Suppressor macrophage treated with lipopolysaccharide for 4 hours (primary cell): ENCODE measurements around the gene SMIM12.

Experiments used
- DNase-seq: peaks from one replicate; pipeline ENCODE4 v3.0.0-alpha.2; 2020

Gene SMIM12

GRCh38 chr1:34871443-34872132 lies 12.0 kb upstream of the SMIM12 start:
- DNase-seq: no peak

GRCh38 chr1:34870395-34870794 lies 10.8 kb upstream of the SMIM12 start:
- DNase-seq: no peak

GRCh38 chr1:34869760-34870159 lies 10.2 kb upstream of the SMIM12 start:
- no peak for DNase-seq

GRCh38 chr1:34868230-34869049 lies 8.9 kb upstream of the SMIM12 start:
- no peak for DNase-seq

- peak; percentile 64 for DNase-seq
Observed at GRCh38 chr1:34867415-34867814, 7.9 kb upstream of the SMIM12 start.

- no peak for DNase-seq
Observed at GRCh38 chr1:34866762-34867109, 7.2 kb upstream of the SMIM12 start.

- DNase-seq: peak; percentile 84
Observed at GRCh38 chr1:34865981-34866761, 6.6 kb upstream of the SMIM12 start.

- no peak for DNase-seq
Observed at GRCh38 chr1:34865573-34865972, 6.0 kb upstream of the SMIM12 start.

GRCh38 chr1:34864759-34865158 lies 5.2 kb upstream of the SMIM12 start:
- DNase-seq: no peak

GRCh38 chr1:34863501-34863900 lies 4.0 kb upstream of the SMIM12 start:
- DNase-seq: no peak

- DNase-seq: peak; percentile 31
Observed at GRCh38 chr1:34858901-34859445, 576 bp downstream of the SMIM12 start.

GRCh38 chr1:34856697-34857096 lies 2.9 kb downstream of the SMIM12 start:
- DNase-seq: no peak

- DNase-seq: peak; percentile 91
Observed at GRCh38 chr1:34852677-34853217, 6.8 kb downstream of the SMIM12 start.

GRCh38 chr1:34851431-34852105 lies 8.0 kb downstream of the SMIM12 start:
- no peak for DNase-seq

GRCh38 chr1:34850382-34850781 lies 9.2 kb downstream of the SMIM12 start:
- no peak for DNase-seq

GRCh38 chr1:34847094-34847493 lies 12.5 kb downstream of the SMIM12 start:
- DNase-seq: no peak

- DNase-seq: no peak
Observed at GRCh38 chr1:34846265-34846664, 13.3 kb downstream of the SMIM12 start.

- DNase-seq: no peak
Observed at GRCh38 chr1:34845131-34845901, 14.2 kb downstream of the SMIM12 start.

- no peak for DNase-seq
Observed at GRCh38 chr1:34844252-34844634, 15.3 kb downstream of the SMIM12 start.

GRCh38 chr1:34843392-34844251 lies 15.9 kb downstream of the SMIM12 start:
- no peak for DNase-seq

GRCh38 chr1:34842952-34843371 lies 16.6 kb downstream of the SMIM12 start:
- DNase-seq: no peak
